ENCODE results near the gene TBL1Y.

GRCh38 chrY:6995987-6996386 lies 85.5 kb downstream of the TBL1Y start:
- TF ChIP-seq CTCF (IDR thresholded peaks at IDR 0.05; ENCODE audit: insufficient read depth, low read length), result no peak
- TF ChIP-seq POLR2AphosphoS5 (IDR thresholded peaks at IDR 0.05; ENCODE audit: low read depth), result no peak

Data from HL-60 (cell line).